Testis (tissue), 3 donors: ENCODE results near the gene NBPF14. TPM values are rescaled to one million over a fixed set of nuclear protein-coding genes. Genes with fewer than 3 reads are reported as not detected.
A peak's percentile ranks its signal among the peaks of the same experiment; 100 is the strongest.
"Not testable (repeated sequence)": the region's sequence is repeated elsewhere in the genome, so short reads cannot be mapped to it uniquely, and the experiment has no call there.

ENCODE experiments used
- DNase-seq: peaks from one replicate; pipeline ENCODE4 v3.0.0-alpha.2; 2019
- H3K27ac ChIP-seq, 2 donors: fragments of 200-600 bp; sonication (generic); one replicate each; pipeline ENCODE4 v1.5.1; 2019
- H3K27me3 ChIP-seq: fragments of 200-600 bp; sonication (generic); one replicate; pipeline ENCODE4 v1.5.1; 2019
- H3K36me3 ChIP-seq: fragments of 200-600 bp; sonication (generic); one replicate; pipeline ENCODE4 v1.5.1; 2017; ENCODE audit warnings: low read depth; ENCODE audit errors: missing control alignments
- H3K4me1 ChIP-seq: fragments of 200-600 bp; sonication (generic); one replicate; pipeline ENCODE4 v1.5.1; 2019
- H3K4me3 ChIP-seq, 2 donors: fragments of 200-600 bp; sonication (generic); one replicate each; pipeline ENCODE4 v1.5.1; 2017 to 2019
- H3K9me3 ChIP-seq: fragments of 200-600 bp; sonication (generic); one replicate; pipeline ENCODE4 v1.5.1; 2017
- POLR2A ChIP-seq: fragments of 450-650 bp; IDR thresholded peaks from one replicate; pipeline ENCODE4 v1.6.1; 2017; ENCODE audit warnings: antibody characterized with exemption, mild to moderate bottlenecking, moderate library complexity
- WGBS, 2 donors: methylation state at CpG; one replicate each; pipeline ENCODE4 v1.1.5; 2018; 5-methylcytosine and 5-hydroxymethylcytosine counted together
- intact Hi-C: fragments of 100-400 bp; cut with DNase I; formaldehyde crosslinking; loops from one replicate; pipeline ENCODE4 v1.15.1; 2023; ENCODE audit warnings: low total_unique reads
- polyA plus RNA-seq: library from polyadenylated mRNA; stranded (reverse); fragments of 350-450 nt; fragmentation: Illumina TruSeq; extraction: RNeasy Lipid Tissue Mini Kit (QIAGEN cat#74804); gene quantifications from one replicate; pipeline ENCODE4 v1.2.3, GENCODE V29; 2014; ENCODE audit warnings: low read depth, low replicate concordance; ENCODE audit not compliant: insufficient read depth
- small RNA-seq, 2 donors: library from RNA; depleted of rRNA; stranded (forward); fragments of <200 nt; gene quantifications; one replicate each; pipeline ENCODE3, GENCODE V24; 2016
- total RNA-seq, 2 donors: library from RNA; depleted of rRNA; stranded (reverse); fragments of >200 nt; gene quantifications; one replicate each; pipeline ENCODE4 v1.2.3, GENCODE V29; 2016

Gene NBPF14
- total and polyA plus RNA-seq, 3 donors from 2014 or later: 46.7 to 110 (median 55.4) TPM

DNA sequence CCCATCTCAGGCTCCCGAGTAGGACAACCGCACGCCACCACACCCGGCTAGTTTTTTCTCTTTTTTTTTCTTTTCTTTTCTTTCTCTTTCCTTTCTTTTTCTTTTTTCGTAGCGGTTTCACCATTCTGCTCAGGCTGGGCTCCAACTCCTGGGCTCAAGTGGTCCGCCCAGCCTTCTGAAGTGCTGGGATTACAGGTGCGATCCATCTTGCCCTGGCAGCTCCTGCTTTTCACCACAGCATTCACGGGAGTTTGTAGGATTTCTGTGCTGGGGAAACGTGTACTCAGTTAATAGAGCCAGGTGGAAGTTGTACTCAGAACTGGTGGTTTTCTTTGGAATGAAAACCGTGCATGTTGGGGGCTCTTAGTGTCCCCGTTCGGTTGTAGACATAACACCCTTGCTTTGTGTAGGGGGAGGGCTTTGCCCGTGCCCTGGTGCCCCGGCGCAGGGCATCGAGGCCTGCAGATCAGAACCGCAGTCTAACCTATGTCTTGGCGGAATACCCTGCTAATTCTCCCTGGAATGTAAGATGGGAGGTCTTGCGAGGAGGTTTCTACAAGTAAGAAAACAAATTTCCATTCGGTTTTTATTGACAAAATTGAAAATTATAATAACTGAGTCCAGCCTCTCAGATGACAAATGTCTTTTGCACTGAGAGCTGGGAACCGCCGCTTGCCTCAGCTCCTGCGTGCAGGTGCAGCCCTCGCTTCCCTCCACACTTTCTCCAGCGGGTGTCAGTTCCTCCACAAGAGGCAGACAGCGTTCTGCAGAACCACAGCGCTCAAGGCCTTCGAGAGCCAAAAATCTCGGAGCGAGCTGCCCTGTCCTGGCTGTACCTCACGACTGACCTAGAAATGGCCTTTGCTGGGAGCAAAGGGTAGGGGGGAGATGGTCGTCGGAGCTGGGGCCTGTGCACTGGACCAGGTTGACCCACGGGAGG, 72.3 kb downstream of the NBPF14 start:
- intact Hi-C loops, H3K36me3 ChIP-seq, H3K9me3 ChIP-seq, H3K4me1 ChIP-seq, H3K27me3 ChIP-seq, DNase-seq, H3K4me3 ChIP-seq, H3K27ac ChIP-seq: not testable (repeated sequence)
- 3 to 17% methylated on average over 4 to 12 of the region's 35 CpGs for WGBS, 2 donors

DNA sequence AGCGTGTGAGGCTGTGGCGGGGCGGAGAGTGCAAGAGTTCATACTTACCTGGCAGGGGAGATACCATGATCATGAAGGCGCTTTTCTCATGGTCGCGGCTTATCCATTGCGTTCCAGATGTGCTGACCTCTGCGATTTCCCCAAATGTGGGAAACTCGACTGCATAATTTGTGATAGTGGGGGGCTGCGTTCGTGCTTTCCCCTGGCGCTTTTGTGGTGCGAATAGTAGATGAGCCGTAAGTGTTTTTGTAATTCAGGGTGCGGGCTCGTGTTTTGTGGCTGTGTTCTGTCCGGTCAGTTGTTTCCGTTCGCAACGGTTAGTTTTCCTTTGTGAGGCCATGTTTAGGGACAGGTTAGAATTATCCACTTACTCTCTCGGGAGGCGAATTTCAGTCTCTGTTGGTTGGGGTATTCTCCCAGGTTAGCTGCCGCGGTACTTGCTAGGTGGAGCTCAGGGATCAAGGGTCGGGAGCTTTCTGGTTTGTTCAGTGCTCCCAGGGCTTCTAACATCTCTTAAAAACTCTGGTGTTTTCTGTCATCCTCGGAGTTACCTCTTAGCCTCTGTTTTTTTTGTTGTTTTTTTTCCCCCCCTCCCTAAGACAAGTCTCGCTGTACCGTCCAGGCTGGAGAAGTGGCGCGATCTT, 73.1 kb downstream of the NBPF14 start:
- peak; percentile 54 for TF ChIP-seq POLR2A
- Histone ChIP-seq H3K4me3 (peak overlapping the region; percentile 22 to 38), H3K27ac (peak overlapping the region; percentile 31 to 47)
- H3K4me1 ChIP-seq, intact Hi-C loops, H3K36me3 ChIP-seq, H3K27me3 ChIP-seq, H3K9me3 ChIP-seq: not testable (repeated sequence)
- peak; percentile 91 for DNase-seq
- whole genome bisulfite sequencing, 2 donors: 2 to 4% methylated on average over 24 to 30 of the region's 30 CpGs

GRCh38 chr1:148522072-148522471, 73.7 kb downstream of the NBPF14 start:
- intact Hi-C loops, H3K36me3 ChIP-seq, H3K4me1 ChIP-seq, H3K9me3 ChIP-seq, H3K27ac ChIP-seq, H3K27me3 ChIP-seq: not testable (repeated sequence)
- peak; percentile 89 for DNase-seq
- 5 to 10% methylated on average over 17 to 20 of the region's 23 CpGs for WGBS, 2 donors
- peak overlapping the region; percentile 12 to 38 for H3K4me3 ChIP-seq

DNA sequence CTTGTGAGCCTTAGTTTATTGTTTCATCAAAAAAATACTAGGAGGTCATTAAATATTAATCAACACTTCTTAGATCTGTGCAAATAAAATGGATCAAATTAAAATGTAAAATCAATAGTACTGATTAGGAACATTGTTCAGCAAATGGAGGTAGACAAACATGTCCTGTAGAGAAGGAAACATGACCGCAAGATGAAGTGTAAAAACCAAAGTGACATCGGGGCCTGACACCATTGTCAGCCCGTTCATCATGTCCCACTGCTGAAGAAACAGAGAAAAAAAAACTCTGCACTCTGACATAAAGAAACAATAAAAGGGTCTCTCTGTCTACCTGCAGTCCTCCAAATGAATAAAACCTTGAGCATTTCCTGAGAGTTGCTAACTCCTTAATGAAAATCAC, 81.5 kb downstream of the NBPF14 start:
- H3K27ac ChIP-seq, intact Hi-C loops, H3K4me3 ChIP-seq, H3K27me3 ChIP-seq, H3K4me1 ChIP-seq, H3K9me3 ChIP-seq, H3K36me3 ChIP-seq, DNase-seq: not testable (repeated sequence)
- no CpG with 5 or more reads among the region's 3 CpGs for WGBS, 2 donors

- H3K27me3 ChIP-seq, DNase-seq, intact Hi-C loops, H3K4me1 ChIP-seq, H3K27ac ChIP-seq, H3K4me3 ChIP-seq, H3K9me3 ChIP-seq, H3K36me3 ChIP-seq: not testable (repeated sequence)
- WGBS, 2 donors: 89 to 90% methylated on average over 7 to 8 of the region's 9 CpGs
Observed at GRCh38 chr1:148512571-148513184, 83.1 kb downstream of the NBPF14 start.

DNA sequence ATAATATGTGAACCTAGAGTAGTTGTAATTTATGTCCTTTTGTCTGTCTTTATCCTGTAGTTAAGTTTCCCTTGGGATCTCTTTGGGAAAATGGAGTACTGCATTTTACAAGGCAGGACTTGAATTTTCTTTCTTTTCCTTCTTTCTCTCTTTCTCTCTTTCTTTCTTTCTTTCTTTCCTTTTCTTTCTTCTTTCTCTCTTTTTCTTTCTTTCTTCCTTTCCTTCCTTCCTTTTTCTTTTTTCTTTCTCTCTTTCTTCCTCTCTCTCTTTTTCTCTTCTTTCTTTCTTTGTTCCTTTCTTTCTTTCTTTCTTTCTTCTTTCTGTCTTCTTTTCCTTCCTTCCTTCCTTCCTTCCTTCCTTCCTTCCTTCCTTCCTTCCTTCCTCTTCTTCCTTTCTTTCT, 101.9 kb downstream of the NBPF14 start:
- DNase-seq, H3K9me3 ChIP-seq, H3K27ac ChIP-seq, H3K4me3 ChIP-seq, intact Hi-C loops, H3K4me1 ChIP-seq, H3K36me3 ChIP-seq, H3K27me3 ChIP-seq: not testable (repeated sequence)

DNA sequence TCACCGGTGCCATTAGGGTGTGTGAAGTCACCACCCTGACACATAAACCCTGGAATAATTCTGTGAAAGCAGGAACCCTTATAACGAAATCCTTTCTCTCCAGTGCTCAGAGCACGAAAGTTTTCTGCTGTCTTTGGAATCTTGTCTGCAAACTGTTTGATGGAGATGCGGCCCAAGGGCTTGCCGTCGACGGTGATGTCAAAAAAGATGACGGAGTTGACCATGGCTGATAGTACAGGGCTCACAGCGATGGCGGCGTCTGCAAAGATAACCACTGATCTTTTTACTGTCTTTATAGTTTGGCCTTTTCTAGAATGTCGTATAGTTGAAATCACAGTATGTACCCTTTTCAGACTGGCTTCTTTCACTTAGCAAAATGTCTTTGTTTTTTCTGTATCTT, 112.8 kb downstream of the NBPF14 start, which contains the start of gene PPIAL4G:
TSS of gene PPIAL4G (minus strand) at position 274 of the 400 bp plus-strand sequence. CDS start at position 224, 50 bp downstream.
- 61 to 71% methylated on average over 11 to 12 of the region's 12 CpGs for WGBS, 2 donors
- H3K36me3 ChIP-seq, H3K9me3 ChIP-seq, H3K4me1 ChIP-seq, DNase-seq, intact Hi-C loops, H3K27me3 ChIP-seq, H3K27ac ChIP-seq, H3K4me3 ChIP-seq: not testable (repeated sequence)

Small RNA genes within 50 kb of the gene (small RNA-seq; reads per million reads assigned to genes)
- gene RF00003: 0 to 0.28 reads per million in 2 donors

Other genes starting within 250 kb of the NBPF14 start
- gene PPIAL4G, start 112.7 kb downstream of the NBPF14 start, total RNA-seq: under 1 TPM in 1 of 2 donors, not detected in 1; 0.12 TPM
- gene PPIAL4G, start 112.7 kb downstream of the NBPF14 start, polyA plus RNA-seq: not detected
- gene NUDT4B, start 152.8 kb upstream of the NBPF14 start, total RNA-seq: 10 to 100 TPM; 22.8 to 30.9 TPM
- 7.0 TPM for gene NUDT4B, start 152.8 kb upstream of the NBPF14 start, polyA plus RNA-seq
- 10 to 100 TPM; 32.4 to 48.7 TPM for gene PDE4DIP, start 248.4 kb upstream of the NBPF14 start, total RNA-seq
- 29.8 TPM for gene PDE4DIP, start 248.4 kb upstream of the NBPF14 start, polyA plus RNA-seq